ENCODE results near the gene CYP27C1. TPM values are rescaled to one million over a fixed set of nuclear protein-coding genes. Genes with fewer than 3 reads are reported as not detected.

The CYP27C1 gene
- total and polyA plus RNA-seq, 2 donors (not counting 1 experiment from before 2014, with no cell fraction given): 0.07 TPM; not detected in 1

GRCh38 chr2:127174136-127174535 is 46.0 kb downstream of the CYP27C1 start:
- no peak overlapping the region for H3K27ac ChIP-seq (ENCODE audit: insufficient read depth, low read length)
- peak; percentile 44 to 61 for DNase-seq (ENCODE audit: low read depth in 2 of 2)
- H3K79me2 ChIP-seq (ENCODE audit: control insufficient read depth, insufficient read depth, low read length): no peaks in the 10 kb centered on the region
- peaks cover 3% of the 10 kb centered on the region for H3K4me1 ChIP-seq (ENCODE audit: control insufficient read depth, extremely low read depth, insufficient read depth, low read length)
- TF ChIP-seq CTCF (conservative IDR thresholded peaks at IDR 0.05 in 1 of 2, IDR thresholded peaks at IDR 0.05 in 1 of 2; ENCODE audit: low read depth in 1 of 2, low read length in 2 of 2) (peak; percentile 21 to 43), EZH2 (IDR thresholded peaks at IDR 0.05; ENCODE audit: low read length, missing control alignments) (no peak)
- H3K36me3 ChIP-seq (ENCODE audit: control insufficient read depth, insufficient read depth, low read length): no peaks in the 10 kb centered on the region
- H3K4me2 ChIP-seq (ENCODE audit: extremely low read depth, insufficient read depth, low read length): no peak overlapping the region
- no peaks in the 10 kb centered on the region for H3K27me3 ChIP-seq (ENCODE audit: control insufficient read depth, insufficient read depth, low read length)
- no peak overlapping the region for H3K9ac ChIP-seq (ENCODE audit: insufficient read depth, low read length)
- H3K4me3 ChIP-seq (replicated peaks in 1 of 4; ENCODE audit: control extremely low read depth in 1 of 4, insufficient read depth in 1 of 4, low read depth in 3 of 4, low read length in 4 of 4): no peak overlapping the region
- H4K20me1 ChIP-seq (ENCODE audit: control insufficient read depth, extremely low read depth, insufficient read depth, low read length): no peaks in the 10 kb centered on the region
- H2AFZ ChIP-seq (ENCODE audit: low read length): no peak overlapping the region
- no peaks in the 10 kb centered on the region for H3K9me3 ChIP-seq (ENCODE audit: control insufficient read depth, insufficient read depth, low read depth, low read length)

GRCh38 chr2:127173057-127173456 is 47.0 kb downstream of the CYP27C1 start:
- no peak for TF ChIP-seq CTCF (conservative IDR thresholded peaks at IDR 0.05 in 1 of 2, IDR thresholded peaks at IDR 0.05 in 1 of 2; ENCODE audit: low read depth in 1 of 2, low read length in 2 of 2)
- no peak for TF ChIP-seq EZH2 (IDR thresholded peaks at IDR 0.05; ENCODE audit: low read length, missing control alignments)
- no peaks in the 10 kb centered on the region for H3K9me3 ChIP-seq (ENCODE audit: control insufficient read depth, insufficient read depth, low read depth, low read length)
- H2AFZ ChIP-seq (ENCODE audit: low read length): no peak overlapping the region

GRCh38 chr2:127172306-127172705 is 47.8 kb downstream of the CYP27C1 start:
- H3K4me2 ChIP-seq (ENCODE audit: extremely low read depth, insufficient read depth, low read length): no peak overlapping the region
- DNase-seq (ENCODE audit: low read depth in 2 of 2): no peak
- H3K9me3 ChIP-seq (ENCODE audit: control insufficient read depth, insufficient read depth, low read depth, low read length): no peaks in the 10 kb centered on the region
- peaks cover 3% of the 10 kb centered on the region for H3K4me1 ChIP-seq (ENCODE audit: control insufficient read depth, extremely low read depth, insufficient read depth, low read length)
- H3K4me3 ChIP-seq (replicated peaks in 1 of 4; ENCODE audit: control extremely low read depth in 1 of 4, insufficient read depth in 1 of 4, low read depth in 3 of 4, low read length in 4 of 4): no peak overlapping the region
- H4K20me1 ChIP-seq (ENCODE audit: control insufficient read depth, extremely low read depth, insufficient read depth, low read length): no peaks in the 10 kb centered on the region
- no peaks in the 10 kb centered on the region for H3K36me3 ChIP-seq (ENCODE audit: control insufficient read depth, insufficient read depth, low read length)
- no peak overlapping the region for H3K9ac ChIP-seq (ENCODE audit: insufficient read depth, low read length)
- no peak overlapping the region for H2AFZ ChIP-seq (ENCODE audit: low read length)
- TF ChIP-seq CTCF (conservative IDR thresholded peaks at IDR 0.05 in 1 of 2, IDR thresholded peaks at IDR 0.05 in 1 of 2; ENCODE audit: low read depth in 1 of 2, low read length in 2 of 2): no peak
- TF ChIP-seq EZH2 (IDR thresholded peaks at IDR 0.05; ENCODE audit: low read length, missing control alignments): no peak
- no peak overlapping the region for H3K27ac ChIP-seq (ENCODE audit: insufficient read depth, low read length)
- no peaks in the 10 kb centered on the region for H3K79me2 ChIP-seq (ENCODE audit: control insufficient read depth, insufficient read depth, low read length)
- H3K27me3 ChIP-seq (ENCODE audit: control insufficient read depth, insufficient read depth, low read length): no peaks in the 10 kb centered on the region

More at GRCh38 chr2:127173057-127173456, 47.0 kb downstream of the CYP27C1 start:
- Histone ChIP-seq H3K79me2 (ENCODE audit: control insufficient read depth, insufficient read depth, low read length) (no peaks in the 10 kb centered on the region), H3K36me3 (ENCODE audit: control insufficient read depth, insufficient read depth, low read length) (no peaks in the 10 kb centered on the region), H3K27me3 (ENCODE audit: control insufficient read depth, insufficient read depth, low read length) (no peaks in the 10 kb centered on the region), H4K20me1 (ENCODE audit: control insufficient read depth, extremely low read depth, insufficient read depth, low read length) (no peaks in the 10 kb centered on the region), H3K4me1 (ENCODE audit: control insufficient read depth, extremely low read depth, insufficient read depth, low read length) (peaks cover 3% of the 10 kb centered on the region), H3K27ac (ENCODE audit: insufficient read depth, low read length) (no peak overlapping the region), H3K4me2 (ENCODE audit: extremely low read depth, insufficient read depth, low read length) (no peak overlapping the region), H3K4me3 (replicated peaks in 1 of 4; ENCODE audit: control extremely low read depth in 1 of 4, insufficient read depth in 1 of 4, low read depth in 3 of 4, low read length in 4 of 4) (no peak overlapping the region), H3K9ac (ENCODE audit: insufficient read depth, low read length) (no peak overlapping the region)
- DNase-seq (ENCODE audit: low read depth in 2 of 2): peak; percentile 92 to 94
